ENCODE data around the gene ESR2. TPM values are rescaled to one million over a fixed set of nuclear protein-coding genes. Genes with fewer than 3 reads are reported as not detected.

ESR2 gene
- total RNA-seq, 4 donors from 2014 or later = 0.27 to 1.0 (median 0.78) TPM; not detected in 1

DNA sequence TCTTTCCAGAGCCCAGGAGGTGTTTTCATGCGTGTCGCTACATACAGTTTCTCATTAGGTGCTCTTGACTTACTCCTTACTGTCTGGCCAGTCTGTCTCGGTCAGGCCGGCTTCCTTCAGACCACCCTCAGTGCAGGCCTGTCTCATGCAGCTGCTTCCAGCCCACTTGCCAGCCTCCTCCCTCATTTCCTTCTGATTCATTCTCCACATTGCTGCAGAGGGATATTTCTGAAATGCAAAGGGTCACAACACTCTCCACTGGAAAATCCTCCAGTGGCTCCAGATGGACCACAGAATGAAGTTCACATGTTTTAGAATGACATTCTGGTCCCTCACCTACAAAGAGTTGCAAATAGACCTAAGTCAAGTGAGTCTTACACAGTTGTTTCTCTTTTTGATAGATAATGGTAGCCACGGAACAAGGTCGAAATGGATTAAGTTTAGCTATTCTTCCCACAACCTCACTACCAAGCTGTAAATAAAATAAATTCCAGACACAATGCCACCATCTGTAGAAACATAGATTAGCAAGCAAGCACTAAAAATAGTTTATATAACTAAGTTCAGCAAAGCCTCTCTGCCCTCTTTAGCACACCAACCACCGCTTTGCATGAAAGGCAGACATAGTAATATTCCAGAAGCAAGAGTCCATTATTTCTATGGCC lies 146.9 kb downstream of the ESR2 start:
- TF ChIP-seq, protein P1, sequence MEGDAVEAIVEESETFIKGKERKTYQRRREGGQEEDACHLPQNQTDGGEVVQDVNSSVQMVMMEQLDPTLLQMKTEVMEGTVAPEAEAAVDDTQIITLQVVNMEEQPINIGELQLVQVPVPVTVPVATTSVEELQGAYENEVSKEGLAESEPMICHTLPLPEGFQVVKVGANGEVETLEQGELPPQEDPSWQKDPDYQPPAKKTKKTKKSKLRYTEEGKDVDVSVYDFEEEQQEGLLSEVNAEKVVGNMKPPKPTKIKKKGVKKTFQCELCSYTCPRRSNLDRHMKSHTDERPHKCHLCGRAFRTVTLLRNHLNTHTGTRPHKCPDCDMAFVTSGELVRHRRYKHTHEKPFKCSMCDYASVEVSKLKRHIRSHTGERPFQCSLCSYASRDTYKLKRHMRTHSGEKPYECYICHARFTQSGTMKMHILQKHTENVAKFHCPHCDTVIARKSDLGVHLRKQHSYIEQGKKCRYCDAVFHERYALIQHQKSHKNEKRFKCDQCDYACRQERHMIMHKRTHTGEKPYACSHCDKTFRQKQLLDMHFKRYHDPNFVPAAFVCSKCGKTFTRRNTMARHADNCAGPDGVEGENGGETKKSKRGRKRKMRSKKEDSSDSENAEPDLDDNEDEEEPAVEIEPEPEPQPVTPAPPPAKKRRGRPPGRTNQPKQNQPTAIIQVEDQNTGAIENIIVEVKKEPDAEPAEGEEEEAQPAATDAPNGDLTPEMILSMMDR (IDR thresholded peaks at IDR 0.05) = no peak
- TF ChIP-seq POLR2A (IDR thresholded peaks at IDR 0.05) = no peak
- Histone ChIP-seq H3K4me3 (replicated peaks in 1 of 3) (no peak overlapping the region), H3K4me1 (no peaks in the 10 kb centered on the region), H3K27ac (no peak overlapping the region), H3K27me3 (no peaks in the 10 kb centered on the region), H3K9me3 (no peaks in the 10 kb centered on the region), H3K36me3 (peaks cover 37 to 51% of the 10 kb centered on the region in 2 donors)
- intact Hi-C loops (cut with DNase I) = loop anchor here (10.0 kb wide), 1 partner anchor 148 kb away; the partner anchor contains the start of gene ESR2
- 92 to 93% methylated on average over 7 of the region's 7 CpGs for WGBS, 2 donors
- DNase-seq = no peak

GRCh38 chr14:64137657-64138290 lies 156.4 kb downstream of the ESR2 start:
- Histone ChIP-seq H3K4me1 (no peaks in the 10 kb centered on the region), H3K27ac (no peak overlapping the region), H3K4me3 (replicated peaks in 1 of 3) (no peak overlapping the region), H3K36me3 (peaks cover 57 to 74% of the 10 kb centered on the region in 2 donors), H3K9me3 (no peaks in the 10 kb centered on the region), H3K27me3 (no peaks in the 10 kb centered on the region)
- intact Hi-C loops (cut with DNase I) = no loop called here
- TF ChIP-seq, protein P1 (IDR thresholded peaks at IDR 0.05) = no peak
- TF ChIP-seq POLR2A (IDR thresholded peaks at IDR 0.05) = no peak
- DNase-seq = no peak
- 92 to 95% methylated on average over 9 of the region's 9 CpGs for WGBS, 2 donors

DNA sequence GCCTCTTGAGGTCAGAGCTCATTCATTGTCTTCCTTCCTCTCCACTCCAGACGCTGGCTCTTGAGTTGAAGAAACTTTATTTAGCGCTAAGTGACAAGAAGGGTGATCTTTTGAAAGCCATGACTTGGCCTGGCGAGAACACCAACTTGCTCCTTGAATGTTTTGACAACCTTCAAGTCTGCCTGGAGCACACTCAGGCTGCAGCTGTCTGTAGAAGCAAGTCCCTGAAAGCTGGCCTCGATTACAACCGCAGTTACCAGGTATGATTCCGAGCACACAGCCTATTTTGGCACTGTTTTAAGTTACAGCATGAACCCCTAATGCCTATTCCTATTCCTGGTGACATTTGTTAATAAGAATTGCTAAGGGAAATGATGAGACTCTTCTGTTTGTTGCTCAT lies 167.6 kb downstream of the ESR2 start:
- DNase-seq = no peak
- intact Hi-C loops (cut with DNase I) = no loop called here
- no peak overlapping the region for H3K4me3 ChIP-seq (replicated peaks in 1 of 3)
- peaks cover 60 to 74% of the 10 kb centered on the region in 2 donors for H3K36me3 ChIP-seq
- H3K27ac ChIP-seq = no peak overlapping the region
- WGBS, 2 donors = 63 to 75% methylated on average over 6 of the region's 6 CpGs
- TF ChIP-seq POLR2A (IDR thresholded peaks at IDR 0.05) = no peak
- TF ChIP-seq, protein P1 (IDR thresholded peaks at IDR 0.05) = no peak
- H3K9me3 ChIP-seq = no peaks in the 10 kb centered on the region
- H3K27me3 ChIP-seq = no peaks in the 10 kb centered on the region
- H3K4me1 ChIP-seq = peaks cover 9% of the 10 kb centered on the region in 2 donors

DNA sequence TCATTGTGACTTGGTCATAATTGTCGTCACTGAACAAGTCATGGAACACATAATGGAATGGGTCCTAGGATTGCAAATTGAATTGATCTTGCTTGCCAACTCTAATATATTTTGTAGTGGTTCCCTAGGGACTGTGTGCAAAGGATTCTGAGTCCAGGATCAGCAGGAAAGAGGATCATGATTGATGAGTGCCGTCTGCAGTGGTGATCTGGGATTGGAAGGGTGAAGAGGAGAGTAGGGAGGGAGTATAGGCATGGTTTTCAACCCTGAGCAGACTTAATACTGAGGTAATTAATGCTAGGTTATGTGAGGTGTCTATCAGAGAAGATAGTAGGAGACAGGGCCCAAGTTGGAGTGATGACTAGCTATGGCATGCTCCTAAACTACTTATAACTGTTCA lies 168.9 kb downstream of the ESR2 start:
- Histone ChIP-seq H3K4me1 (peaks cover 15 to 16% of the 10 kb centered on the region in 2 donors), H3K27me3 (no peaks in the 10 kb centered on the region), H3K27ac (no peak overlapping the region), H3K4me3 (replicated peaks in 1 of 3) (no peak overlapping the region), H3K9me3 (no peaks in the 10 kb centered on the region), H3K36me3 (peaks cover 56 to 80% of the 10 kb centered on the region in 2 donors)
- DNase-seq = no peak
- 94 to 98% methylated on average over 2 of the region's 2 CpGs for WGBS, 2 donors
- intact Hi-C loops (cut with DNase I) = no loop called here
- TF ChIP-seq, protein P1 (IDR thresholded peaks at IDR 0.05) = no peak
- no peak for TF ChIP-seq POLR2A (IDR thresholded peaks at IDR 0.05)

- Histone ChIP-seq H3K9me3 (no peaks in the 10 kb centered on the region), H3K4me3 (replicated peaks in 1 of 3) (no peak overlapping the region), H3K36me3 (peaks cover 41 to 63% of the 10 kb centered on the region in 2 donors), H3K27ac (peak overlapping the region in 1 of 3 donors; percentile 94), H3K4me1 (peaks cover 26 to 28% of the 10 kb centered on the region in 2 donors), H3K27me3 (no peaks in the 10 kb centered on the region)
- no peak for DNase-seq
- TF ChIP-seq, protein P1 (IDR thresholded peaks at IDR 0.05) = no peak
- TF ChIP-seq POLR2A (IDR thresholded peaks at IDR 0.05) = no peak
- intact Hi-C loops (cut with DNase I) = no loop called here
- WGBS, 2 donors = 93 to 98% methylated on average over 5 of the region's 5 CpGs
Measured at GRCh38 chr14:64123241-64123822, 170.8 kb downstream of the ESR2 start.
